GM18520 (cell line): ENCODE measurements around the gene C5AR1.
"Not testable (repeated sequence)": the region's sequence is repeated elsewhere in the genome, so short reads cannot be mapped to it uniquely, and the experiment has no call there.

Experiments
- ATAC-seq: cut with Tn5 transposase; IDR thresholded peaks from one replicate; pipeline ENCODE4 v1.9.1; 2021; ENCODE audit not compliant: unreplicated experiment

The C5AR1 gene

DNA sequence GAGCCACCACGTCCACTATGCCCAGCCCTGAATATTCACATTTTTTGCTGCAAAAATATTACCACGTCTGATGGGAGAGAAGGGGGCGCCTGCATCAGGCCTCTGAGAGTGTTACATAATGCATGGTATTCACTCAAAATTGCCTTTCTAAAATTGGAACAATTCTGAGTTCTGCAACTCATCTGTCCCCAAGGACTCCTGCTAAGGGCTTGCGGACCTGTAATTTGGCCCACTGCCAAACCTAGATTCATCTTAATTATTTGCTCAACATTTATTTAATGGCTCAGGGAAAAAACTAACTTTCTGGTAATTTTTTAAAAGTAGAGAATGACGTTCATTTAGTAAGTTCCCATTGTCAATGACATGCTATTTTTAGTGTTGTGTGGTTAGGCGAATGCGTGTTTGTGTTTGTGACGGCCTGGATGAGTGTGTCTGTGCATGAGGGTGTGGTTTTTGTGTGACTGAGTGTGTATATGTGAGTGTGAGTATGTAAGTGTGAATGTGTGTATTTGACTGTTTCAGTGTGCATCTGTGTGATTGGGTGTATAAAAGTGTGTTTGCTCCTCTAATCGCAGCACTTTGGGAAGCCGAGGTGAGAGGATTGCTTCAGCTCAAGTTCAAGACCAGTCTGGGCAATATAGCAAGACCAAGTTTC is 26.1 kb upstream of the C5AR1 start:
- no peak for ATAC-seq

DNA sequence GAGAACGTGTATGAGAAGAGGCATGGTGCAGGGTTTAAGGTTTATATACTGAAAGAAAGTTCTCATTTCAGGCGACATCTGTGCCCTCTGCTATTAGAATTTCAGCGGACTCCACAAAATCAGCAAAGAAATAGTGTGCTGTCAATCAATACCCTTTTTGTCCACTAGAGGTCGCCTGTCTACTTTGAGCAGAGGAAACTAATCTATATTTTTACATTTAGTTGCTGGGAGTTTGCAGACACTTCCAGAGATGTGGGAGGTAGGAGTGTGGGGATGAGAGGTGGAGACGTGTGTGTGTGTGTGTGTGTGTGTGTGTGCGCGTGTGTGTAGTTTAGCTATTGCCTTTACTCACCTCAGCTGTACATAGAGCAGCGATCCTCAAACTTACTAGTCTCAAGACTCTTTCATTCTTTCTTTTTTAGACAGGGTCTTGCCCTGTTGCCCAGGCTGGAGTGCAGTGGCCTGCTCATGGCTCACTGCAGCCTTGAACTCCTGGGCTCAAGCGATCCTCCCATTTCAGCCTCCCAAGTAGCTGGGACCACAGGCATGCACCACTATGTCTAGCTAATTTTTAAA is 25.2 kb upstream of the C5AR1 start:
- ATAC-seq, result no peak

DNA sequence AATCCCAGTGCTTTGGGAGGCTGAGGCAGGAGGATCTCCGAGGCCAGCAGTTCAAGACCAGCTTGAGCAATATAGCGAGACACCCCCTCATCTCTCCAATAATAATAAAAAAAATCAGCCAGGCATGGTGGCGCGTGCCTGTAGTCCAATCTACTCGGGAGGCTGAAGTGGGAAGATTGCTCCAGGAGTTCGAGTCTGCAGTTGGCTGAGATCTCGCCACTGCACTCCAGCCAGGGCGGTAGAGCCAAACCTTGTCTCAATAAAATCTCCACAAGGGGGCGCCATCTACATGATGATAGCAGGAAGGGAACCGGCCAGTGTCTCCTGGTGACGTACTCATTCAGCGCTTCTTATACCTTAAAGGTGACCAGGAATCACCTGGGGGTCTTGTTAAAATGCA is 13.6 kb upstream of the C5AR1 start:
- no peak for ATAC-seq

DNA sequence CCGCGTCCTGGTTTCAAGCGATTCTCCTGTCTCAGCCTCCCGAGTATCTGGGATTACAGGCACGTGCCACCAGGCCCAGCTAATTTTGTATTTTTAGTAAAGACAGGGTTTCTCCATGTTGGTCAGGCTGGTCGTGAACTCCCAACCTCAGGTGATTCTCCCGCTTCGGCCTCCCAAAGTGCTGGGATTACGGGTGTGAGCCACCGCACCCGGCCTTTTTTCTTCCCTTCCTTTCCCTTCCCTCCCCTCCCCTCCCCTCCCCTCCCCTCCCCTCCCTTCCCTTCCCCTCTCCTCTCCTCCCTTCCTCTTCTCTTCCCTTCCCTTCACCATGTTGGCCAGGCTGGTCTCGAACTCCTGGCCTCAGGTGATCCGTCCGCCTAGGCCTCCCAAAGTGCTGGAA is 8.8 kb upstream of the C5AR1 start:
- ATAC-seq, result not testable (repeated sequence)

DNA sequence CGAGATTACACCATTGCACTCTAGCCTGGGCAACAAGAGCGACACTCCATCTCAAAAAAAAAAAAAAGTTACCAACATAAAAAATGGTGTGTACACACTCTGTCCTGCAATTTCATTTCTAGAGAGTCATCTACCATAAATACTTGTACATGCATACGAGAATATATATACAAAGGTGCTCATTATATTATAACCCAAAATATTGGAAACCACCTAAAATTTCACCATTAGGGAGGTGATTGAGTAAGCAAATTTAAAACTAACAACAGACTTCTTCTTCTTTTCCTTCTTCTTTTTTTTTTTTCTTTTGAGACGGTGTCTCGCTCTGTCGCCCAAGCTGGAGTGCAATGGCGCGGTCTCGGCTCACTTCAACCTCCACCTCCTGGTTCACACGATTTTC is 7.4 kb upstream of the C5AR1 start:
- ATAC-seq, result no peak

DNA sequence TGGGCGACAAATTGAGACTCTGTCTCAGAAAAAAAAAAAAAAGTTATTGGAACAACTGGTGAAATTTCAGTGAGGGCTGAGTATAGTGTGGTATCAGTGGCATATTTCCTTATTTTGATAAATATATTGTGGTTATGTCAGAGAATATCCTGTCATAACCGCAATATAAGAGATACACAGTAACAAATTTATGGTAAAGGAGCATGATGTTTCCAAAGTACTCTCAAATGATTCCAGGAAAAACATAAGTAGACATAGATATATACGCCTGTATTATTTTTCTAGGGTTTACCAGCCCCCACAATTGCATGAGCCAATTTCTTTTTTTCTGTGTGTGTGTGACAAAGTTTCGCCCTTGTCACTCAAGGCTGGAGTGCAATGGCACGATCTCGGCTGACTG is 5.7 kb upstream of the C5AR1 start:
- ATAC-seq, result no peak

DNA sequence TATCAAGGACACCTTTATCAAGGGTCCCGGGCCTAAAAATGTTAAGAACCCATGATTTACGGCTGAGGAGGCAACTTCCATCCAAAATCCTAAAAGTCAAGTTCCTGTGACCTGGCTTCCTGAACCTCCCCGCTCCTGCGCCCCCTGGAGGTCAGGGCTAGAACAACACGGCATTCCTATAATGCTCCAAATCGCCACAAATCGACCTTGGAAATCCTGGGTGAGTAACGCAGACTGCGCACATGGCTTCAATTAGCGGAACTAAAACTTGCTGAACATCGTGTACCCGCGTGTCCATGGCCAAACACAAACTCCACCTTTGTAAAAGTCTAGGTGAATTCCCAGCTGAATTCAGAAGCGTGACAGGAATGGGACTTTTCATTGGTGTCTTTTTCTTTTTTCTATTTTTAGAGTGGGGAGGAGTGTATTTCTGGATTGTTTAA is 4.3 kb upstream of the C5AR1 start:
- no peak for ATAC-seq

DNA sequence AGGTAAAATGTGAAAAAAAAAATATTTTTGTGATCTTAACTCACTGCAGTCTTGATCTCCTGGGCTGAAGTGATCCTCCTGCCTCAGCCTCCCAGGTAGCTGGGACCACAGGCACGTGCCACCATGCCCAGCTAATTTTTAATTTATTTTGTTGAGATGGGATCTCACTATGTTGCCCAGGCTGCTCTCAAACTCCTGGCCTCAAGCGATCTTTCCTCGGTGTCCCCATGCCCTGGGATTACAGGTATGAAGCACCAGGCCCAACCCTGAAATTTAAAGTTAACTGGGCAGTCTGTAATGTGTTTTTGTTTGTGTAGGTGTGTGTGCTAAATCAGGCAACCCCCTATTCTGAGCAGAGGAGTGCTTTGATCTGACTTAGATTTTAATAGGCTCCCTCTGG is 3.4 kb upstream of the C5AR1 start:
- no peak for ATAC-seq

DNA sequence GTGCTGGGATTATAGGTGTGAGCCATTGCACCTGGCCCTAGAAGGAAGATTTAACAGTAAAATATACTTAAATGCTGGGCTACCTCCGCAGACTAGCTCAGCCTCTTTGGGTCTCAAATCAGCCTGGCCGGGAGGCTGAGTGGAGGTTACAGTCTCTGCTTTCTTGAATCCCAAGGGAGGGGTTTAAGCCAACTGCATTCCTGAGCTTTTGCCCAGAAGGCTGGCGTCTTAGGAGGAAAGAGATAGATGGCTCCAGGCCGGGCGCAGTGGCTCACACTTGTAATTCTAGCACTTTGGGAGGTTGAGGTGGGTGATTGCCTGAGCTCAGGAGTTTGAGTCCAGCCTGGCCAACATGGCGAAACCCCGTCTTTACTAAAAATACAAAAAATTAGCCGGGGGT is 623 bp upstream of the C5AR1 start:
- no peak for ATAC-seq

DNA sequence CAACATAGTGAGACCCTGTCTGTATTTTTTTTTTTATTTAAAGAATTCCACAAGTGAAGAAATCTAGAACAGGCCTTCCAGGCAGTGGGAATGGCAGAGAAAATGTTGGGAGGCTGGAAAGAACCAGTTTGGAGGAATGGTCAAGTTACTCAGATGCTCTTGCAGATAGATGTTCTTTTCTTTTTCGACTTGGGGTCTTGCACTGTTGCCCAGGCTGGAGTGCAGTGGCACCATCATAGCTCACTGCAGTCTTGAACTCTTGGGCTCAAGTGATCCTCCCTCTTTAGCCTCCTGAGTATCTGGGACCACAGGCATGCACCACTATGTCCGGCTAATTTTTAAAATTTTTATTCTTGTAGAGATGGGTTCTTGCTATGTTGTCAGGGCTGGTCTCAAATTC is 662 bp downstream of the C5AR1 start:
- no peak for ATAC-seq

DNA sequence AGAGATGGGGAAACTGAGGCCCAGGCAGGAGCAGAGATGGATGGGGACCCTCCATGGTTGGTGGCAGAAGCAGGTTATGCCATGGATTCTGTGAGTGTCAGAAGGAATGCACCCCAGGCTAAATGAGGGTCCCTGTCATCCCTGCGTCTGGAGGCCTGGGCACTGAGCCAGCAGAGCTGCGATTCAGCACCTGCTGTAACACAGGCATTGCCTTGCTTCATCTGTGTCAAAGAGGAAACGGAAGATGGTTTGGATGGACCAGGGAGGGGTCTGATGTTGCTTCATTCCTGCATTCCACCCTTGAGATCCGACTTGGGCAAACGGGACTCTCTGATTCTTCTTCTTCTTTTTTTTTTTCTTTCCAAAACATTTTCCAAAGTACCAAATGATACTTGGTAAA is 1.2 kb downstream of the C5AR1 start:
- ATAC-seq, result no peak

DNA sequence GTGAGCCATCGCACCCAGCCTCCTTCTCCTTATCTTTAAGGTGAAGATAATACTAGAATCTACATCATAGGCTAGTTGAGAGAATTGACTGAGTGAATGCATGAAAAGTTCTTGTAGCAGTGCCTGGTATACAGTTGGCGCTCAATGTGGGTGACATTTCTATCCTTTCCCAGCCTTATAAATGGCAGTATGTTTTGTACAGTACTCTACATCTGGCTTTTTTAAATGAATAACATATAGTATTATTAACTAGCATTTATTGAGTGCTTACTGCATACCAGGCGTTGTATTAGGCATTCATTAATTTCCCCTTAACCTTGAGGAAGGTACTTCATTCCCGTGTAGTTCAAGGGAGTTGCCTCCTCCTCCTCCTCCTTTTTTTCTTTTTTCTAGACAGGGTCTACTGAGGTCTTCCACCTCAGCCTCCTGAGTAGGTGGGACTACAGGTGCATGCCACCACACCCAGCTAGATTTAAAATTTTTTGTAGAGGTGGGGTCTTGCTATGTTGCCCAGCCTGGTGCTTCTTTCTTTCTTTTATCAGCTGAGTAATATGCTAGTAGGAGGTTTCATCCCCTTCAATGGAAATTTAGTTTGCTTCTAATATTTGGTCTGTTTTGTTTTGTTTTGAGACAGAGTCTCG is 2.8 kb downstream of the C5AR1 start:
- ATAC-seq, result no peak

DNA sequence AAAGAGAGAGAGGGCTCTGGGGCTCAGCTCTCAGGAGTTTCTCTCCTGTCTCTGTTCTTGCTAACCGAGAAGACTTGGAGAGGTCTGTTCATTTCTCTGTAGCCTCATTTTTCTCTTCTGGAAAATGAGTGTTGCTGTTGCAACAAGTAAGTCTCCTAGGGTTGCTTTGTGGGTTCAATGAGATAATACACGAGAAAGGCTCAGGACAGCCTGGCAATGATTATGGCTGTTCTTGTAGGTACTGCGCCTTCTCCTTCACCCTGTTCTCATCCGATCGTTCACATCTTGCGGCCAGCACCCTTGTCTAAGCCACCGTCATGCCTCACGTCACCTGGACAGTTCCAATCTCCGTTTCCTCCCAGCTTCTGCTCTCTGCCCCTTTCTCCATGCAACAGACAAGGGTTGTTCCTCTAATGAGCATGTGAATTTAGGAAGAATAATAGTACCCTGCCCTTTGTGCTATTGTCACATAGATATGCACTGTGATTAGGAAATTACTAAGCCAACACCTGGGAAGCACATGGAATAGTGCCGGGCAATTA is 4.2 kb downstream of the C5AR1 start:
- no peak for ATAC-seq

DNA sequence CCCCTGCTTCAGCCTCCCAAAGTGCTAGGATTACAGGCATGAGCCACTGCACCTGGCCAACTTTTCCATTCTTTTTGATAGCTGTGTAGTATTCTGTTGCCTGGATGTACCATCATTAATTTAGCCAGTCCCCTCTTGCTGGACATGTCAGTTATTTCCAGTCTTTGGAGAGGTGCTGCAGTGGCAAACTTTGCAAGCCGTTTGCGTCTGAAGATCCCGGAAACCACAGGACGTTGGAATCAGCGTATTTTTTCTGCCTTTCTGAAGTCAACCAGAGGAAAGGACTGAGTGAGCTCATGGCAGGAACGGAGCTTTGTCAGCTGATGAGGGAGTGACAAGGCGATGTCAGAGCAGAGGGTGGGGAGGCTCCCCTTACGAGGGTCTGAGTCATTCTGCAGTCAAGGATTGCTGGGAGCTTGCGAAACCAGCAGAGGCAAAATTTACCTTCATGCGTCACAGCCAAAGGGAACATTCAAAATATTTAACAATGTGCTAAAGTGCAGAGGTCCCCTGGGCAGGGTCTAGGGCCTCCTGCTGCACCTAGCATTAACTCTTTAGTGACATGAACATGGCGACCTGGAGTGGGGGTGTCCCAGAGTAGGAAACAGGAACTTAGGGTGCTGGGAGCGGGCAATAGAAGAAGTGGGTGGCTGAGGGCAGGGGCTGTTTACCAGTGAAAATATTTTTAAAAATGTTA is 5.6 kb downstream of the C5AR1 start:
- no peak for ATAC-seq

DNA sequence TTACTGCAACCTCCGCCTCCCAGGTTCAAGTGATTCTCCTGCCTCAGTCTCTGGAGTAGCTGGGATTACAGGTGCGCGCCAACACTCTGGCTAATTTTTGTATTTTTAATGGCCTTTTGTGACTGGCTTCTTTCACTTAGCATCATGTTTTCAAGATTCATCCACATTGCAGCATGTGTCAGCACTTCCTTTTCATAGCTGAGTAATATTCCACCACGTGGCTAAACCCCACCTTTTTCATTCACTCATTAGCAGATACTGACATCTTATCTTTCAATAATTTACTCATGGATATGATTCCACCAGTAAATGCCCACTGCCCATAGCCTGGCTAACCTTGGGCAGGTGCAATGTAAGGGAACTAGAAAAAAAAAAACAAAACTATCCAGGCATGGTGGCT is 6.9 kb downstream of the C5AR1 start:
- ATAC-seq, result no peak

DNA sequence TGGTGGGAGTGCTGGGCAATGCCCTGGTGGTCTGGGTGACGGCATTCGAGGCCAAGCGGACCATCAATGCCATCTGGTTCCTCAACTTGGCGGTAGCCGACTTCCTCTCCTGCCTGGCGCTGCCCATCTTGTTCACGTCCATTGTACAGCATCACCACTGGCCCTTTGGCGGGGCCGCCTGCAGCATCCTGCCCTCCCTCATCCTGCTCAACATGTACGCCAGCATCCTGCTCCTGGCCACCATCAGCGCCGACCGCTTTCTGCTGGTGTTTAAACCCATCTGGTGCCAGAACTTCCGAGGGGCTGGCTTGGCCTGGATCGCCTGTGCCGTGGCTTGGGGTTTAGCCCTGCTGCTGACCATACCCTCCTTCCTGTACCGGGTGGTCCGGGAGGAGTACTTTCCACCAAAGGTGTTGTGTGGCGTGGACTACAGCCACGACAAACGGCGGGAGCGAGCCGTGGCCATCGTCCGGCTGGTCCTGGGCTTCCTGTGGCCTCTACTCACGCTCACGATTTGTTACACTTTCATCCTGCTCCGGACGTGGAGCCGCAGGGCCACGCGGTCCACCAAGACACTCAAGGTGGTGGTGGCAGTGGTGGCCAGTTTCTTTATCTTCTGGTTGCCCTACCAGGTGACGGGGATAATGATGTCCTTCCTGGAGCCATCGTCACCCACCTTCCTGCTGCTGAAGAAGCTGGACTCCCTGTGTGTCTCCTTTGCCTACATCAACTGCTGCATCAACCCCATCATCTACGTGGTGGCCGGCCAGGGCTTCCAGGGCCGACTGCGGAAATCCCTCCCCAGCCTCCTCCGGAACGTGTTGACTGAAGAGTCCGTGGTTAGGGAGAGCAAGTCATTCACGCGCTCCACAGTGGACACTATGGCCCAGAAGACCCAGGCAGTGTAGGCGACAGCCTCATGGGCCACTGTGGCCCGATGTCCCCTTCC is 10.5 kb downstream of the C5AR1 start:
- ATAC-seq, result no peak

DNA sequence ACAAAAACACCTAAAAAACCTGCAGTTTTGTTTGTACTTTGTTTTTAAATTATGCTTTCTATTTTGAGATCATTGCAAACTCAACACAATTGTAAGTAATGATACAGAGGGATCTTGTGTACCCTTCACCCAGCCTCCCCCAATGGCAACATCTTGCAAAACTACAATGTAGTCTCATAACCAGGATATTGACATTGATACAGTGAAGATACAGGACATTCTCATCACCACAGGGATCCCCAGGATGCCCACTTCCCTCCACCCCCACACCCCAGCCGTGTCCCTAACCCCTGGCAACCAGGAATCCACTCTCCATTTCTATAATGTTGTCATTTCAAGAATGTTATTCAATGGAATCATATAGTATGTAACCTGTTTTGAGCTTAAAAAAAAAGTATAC is 12.0 kb downstream of the C5AR1 start:
- no peak for ATAC-seq

DNA sequence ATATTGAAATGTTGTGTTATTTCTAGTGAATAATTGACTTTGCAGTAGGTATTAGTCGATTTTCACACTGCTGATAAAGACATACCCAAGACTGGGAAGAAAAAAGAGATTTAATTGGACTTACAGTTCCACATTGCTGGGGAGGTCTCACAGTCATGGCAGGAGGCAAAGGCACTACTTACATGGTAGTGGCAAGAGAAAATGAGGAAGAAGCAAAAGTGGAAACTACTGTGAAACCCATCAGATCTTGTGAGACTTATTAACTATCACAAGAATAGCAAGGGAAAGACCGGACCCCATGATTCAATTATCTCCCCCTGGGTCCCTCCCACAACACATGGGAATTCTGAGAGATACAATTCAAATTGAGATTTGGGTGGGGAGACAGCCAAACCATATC is 12.4 kb downstream of the C5AR1 start:
- no peak for ATAC-seq

DNA sequence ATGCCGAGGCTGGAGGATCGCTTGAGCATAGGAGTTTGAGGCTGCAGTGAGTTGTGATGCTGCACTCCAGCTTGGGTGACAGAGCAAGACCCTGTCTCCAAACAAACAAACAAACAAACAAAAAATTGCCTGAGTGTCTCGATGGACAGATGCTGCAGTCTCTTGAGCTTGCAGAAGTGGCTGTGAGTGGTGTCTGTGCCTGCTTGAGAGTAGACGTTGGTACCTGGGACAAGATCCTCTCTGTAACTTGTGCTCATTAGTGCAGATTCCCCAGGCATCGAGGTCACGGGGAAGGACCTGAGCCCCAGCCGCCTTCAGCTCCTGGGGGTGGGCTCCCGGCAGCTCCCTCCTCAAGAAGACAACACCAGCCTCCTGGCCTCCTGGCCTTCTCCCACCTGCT is 13.7 kb downstream of the C5AR1 start:
- ATAC-seq, result no peak

DNA sequence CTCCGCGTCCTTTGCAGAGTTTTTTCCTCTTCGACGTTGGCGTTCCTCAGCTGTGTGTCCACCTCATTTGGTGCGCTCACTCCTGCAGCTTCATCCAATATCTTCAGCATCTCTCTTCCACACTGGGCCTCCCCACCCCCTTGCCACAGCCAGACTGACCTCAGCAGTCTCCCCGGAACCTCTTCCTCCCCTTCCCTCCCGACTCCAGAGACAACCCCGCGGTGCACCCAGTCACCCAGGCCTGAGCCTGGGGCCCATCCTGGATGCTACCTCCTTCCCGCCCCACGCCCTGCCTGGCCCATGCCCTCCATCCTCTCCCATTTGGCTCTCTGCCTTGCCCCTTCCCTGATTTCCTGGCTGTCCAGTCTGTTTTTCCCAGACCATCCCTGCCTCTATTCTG is 14.2 kb downstream of the C5AR1 start:
- ATAC-seq, result no peak

DNA sequence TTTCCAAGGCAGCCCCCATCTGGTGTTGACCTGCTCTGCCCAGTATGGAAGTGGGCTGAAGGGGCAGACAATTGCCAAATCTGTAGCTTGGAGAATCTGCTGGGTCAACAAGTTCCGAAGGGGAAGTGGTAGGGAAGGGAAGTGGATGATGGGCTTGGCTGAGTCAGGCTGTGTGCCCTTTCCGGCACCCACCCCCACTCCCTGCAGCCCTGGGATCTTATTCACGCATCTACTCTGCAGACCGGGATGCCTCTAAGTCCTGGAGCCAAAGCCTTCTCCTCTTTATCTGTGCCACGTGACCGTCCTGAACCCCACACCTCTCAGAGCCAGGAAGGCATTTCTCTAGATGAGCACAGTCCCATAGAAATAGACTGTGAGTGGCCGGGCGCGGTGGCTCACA is 14.8 kb downstream of the C5AR1 start:
- no peak for ATAC-seq
